GM12878 (cell line): Measurements from ENCODE around the gene MGRN1. TPM values are rescaled to one million over a fixed set of nuclear protein-coding genes. Genes with fewer than 3 reads are reported as not detected.

Experiments used
- BCL3 ChIP-seq: IDR thresholded peaks from 2 replicates; pipeline ENCODE4 v1.6.1; 2011; ENCODE audit warnings: borderline replicate concordance, low read depth, mild to moderate bottlenecking, moderate library complexity, low read length; ENCODE audit not compliant: insufficient read depth, poor library complexity, severe bottlenecking
- BRCA1 ChIP-seq: IDR thresholded peaks from 2 replicates; pipeline ENCODE4 v1.6.1; 2011; ENCODE audit warnings: low read depth, low read length, improper control_type of control experiment
- CTCF ChIP-seq, 3 experiments: IDR thresholded peaks in 2 of 3; conservative IDR thresholded peaks in 1 of 3; 2 replicates each; pipeline ENCODE4 v1.5.1; 2011; ENCODE audit warnings: low read depth in 3 of 3, low read length in 3 of 3, mild to moderate bottlenecking in 3 of 3, control low read depth in 2 of 3, moderate library complexity in 2 of 3, inconsistent platforms in 1 of 3, mixed read lengths in 1 of 3; ENCODE audit not compliant: control insufficient read depth in 2 of 3, insufficient read depth in 1 of 3; ENCODE audit errors: extremely low read depth in 1 of 3
- EGR1 ChIP-seq, 2 experiments: IDR thresholded peaks; 1 replicate in 1 of 2; 2 replicates in 1 of 2; pipeline ENCODE4 v1.6.1; 2011 to 2012; ENCODE audit warnings: low read depth in 2 of 2, low read length in 2 of 2, borderline replicate concordance in 1 of 2, mild to moderate bottlenecking in 1 of 2, moderate library complexity in 1 of 2
- GABPA ChIP-seq: IDR thresholded peaks from 2 replicates; pipeline ENCODE4 v1.6.1; 2014; ENCODE audit warnings: antibody characterized with exemption, low read depth, mild to moderate bottlenecking, inconsistent platforms
- JUND ChIP-seq: IDR thresholded peaks from 2 replicates; pipeline ENCODE4 v1.6.1; 2012; ENCODE audit warnings: low read depth, mild to moderate bottlenecking, low read length, improper control_type of control experiment, moderate library complexity
- MAX ChIP-seq: IDR thresholded peaks from 2 replicates; pipeline ENCODE4 v1.6.1; 2012; ENCODE audit warnings: low read depth, low read length, improper control_type of control experiment
- NFIC ChIP-seq: IDR thresholded peaks from 2 replicates; pipeline ENCODE4 v1.6.1; 2012; ENCODE audit warnings: low read depth, mild to moderate bottlenecking, inconsistent platforms, low read length, moderate library complexity
- STAT1 ChIP-seq: fragments of 450-650 bp; conservative IDR thresholded peaks from 2 replicates; pipeline ENCODE4 v1.6.1; 2014; ENCODE audit warnings: antibody characterized with exemption, mild to moderate bottlenecking
- SUPT20H ChIP-seq: IDR thresholded peaks from 2 replicates; pipeline ENCODE4 v1.6.1; 2011; ENCODE audit warnings: low read depth, mild to moderate bottlenecking, low read length, moderate library complexity, borderline replicate concordance; ENCODE audit not compliant: control insufficient read depth
- ZBTB11 ChIP-seq: fragments of 450-650 bp; formaldehyde crosslinking; IDR thresholded peaks from 2 replicates; pipeline ENCODE4 v1.5.0; 2022; ENCODE audit warnings: mild to moderate bottlenecking, missing genetic modification characterization
- ZNF687 ChIP-seq: fragments of 450-650 bp; IDR thresholded peaks from 2 replicates; pipeline ENCODE4 v1.6.1; 2017; ENCODE audit warnings: mild to moderate bottlenecking, moderate library complexity
- polyA plus RNA-seq, 11 experiments: library from polyadenylated mRNA; depleted of rRNA in 4 of 11; unstranded in 6 of 11; stranded (reverse) in 5 of 11; fragments of >200 nt; fragmentation: Nextera tagmentation in 4 of 11; fragmentation: Illumina TruSeq in 1 of 11; extraction: Ambion mirVana in 4 of 11; extraction: Trizol in 1 of 11; gene quantifications; 1 replicate in 1 of 11; 2 replicates in 10 of 11; pipeline versions ENCODE4 v1.2.1 to v1.2.3, GENCODE V29; 2011 to 2016; ENCODE audit warnings: inconsistent platforms in 2 of 11, missing spikeins in 2 of 11, low read depth in 1 of 11
- total RNA-seq, 4 experiments: library from RNA; depleted of rRNA in 3 of 4; stranded (reverse); fragments of >200 nt in 3 of 4; fragmentation: Illumina TruSeq in 1 of 4; extraction: Trizol in 1 of 4; gene quantifications; 2 replicates each; pipeline versions ENCODE4 v1.2.1 to v1.2.3, GENCODE V29; 2013 to 2021

MGRN1 gene
- total and polyA plus RNA-seq, 10 of the 15 experiments (the other 5 are each of a cell fraction or from before 2014, with no cell fraction given), result 0.35 to 86.7 (median 14.6) TPM

GRCh38 chr16:4624015-4624826 is at the start of gene MGRN1 (continued):
- TF ChIP-seq BCL3 (no peak), BRCA1 (no peak), MAX (peak; percentile 90), CTCF (IDR thresholded peaks at IDR 0.05 in 2 of 3, conservative IDR thresholded peaks at IDR 0.05 in 1 of 3; ENCODE audit: control insufficient read depth in 2 of 3, extremely low read depth in 1 of 3, insufficient read depth in 1 of 3, low read depth in 3 of 3, low read length in 3 of 3) (peak; percentile 95 to 99 (median 99); a peak in 5 of 6 replicates), ZNF687 (peak; percentile 83), GABPA (no peak), EGR1 (IDR thresholded peaks at IDR 0.05; ENCODE audit: borderline replicate concordance in 1 of 2, low read depth in 2 of 2, low read length in 2 of 2) (peak in 1 of 2 experiments; percentile 45; a peak in 1 of 3 replicates), ZBTB11 (CRISPR knock-in tag) (no peak), SUPT20H (no peak), NFIC (no peak), JUND (peak; percentile 96), STAT1 (0 out of 2 replicates have a peak, but pooled peaks have one; percentile 34)
